EH (cell line): ENCODE data around the gene TAF4B.
"Not testable (repeated sequence)": the region's sequence is repeated elsewhere in the genome, so short reads cannot be mapped to it uniquely, and the experiment has no call there.

ENCODE experiments used
- DNase-seq: peaks from one replicate; pipeline ENCODE4 v3.0.0-alpha.2; 2015; ENCODE audit warnings: low read depth

The TAF4B gene

GRCh38 chr18:26238718-26239117, 12.5 kb downstream of the TAF4B start:
- DNase-seq = not testable (repeated sequence)

- DNase-seq = not testable (repeated sequence)
Measured at GRCh38 chr18:26242392-26242791, 16.1 kb downstream of the TAF4B start.

GRCh38 chr18:26245434-26245833, 19.2 kb downstream of the TAF4B start:
- DNase-seq = not testable (repeated sequence)

GRCh38 chr18:26252411-26252810, 26.2 kb downstream of the TAF4B start:
- DNase-seq = no peak

- DNase-seq = not testable (repeated sequence)
Measured at GRCh38 chr18:26254808-26255207, 28.6 kb downstream of the TAF4B start.

GRCh38 chr18:26255695-26256622, 29.7 kb downstream of the TAF4B start:
- no peak for DNase-seq

GRCh38 chr18:26258711-26259110, 32.5 kb downstream of the TAF4B start:
- no peak for DNase-seq

- not testable (repeated sequence) for DNase-seq
Measured at GRCh38 chr18:26259416-26259815, 33.2 kb downstream of the TAF4B start.

GRCh38 chr18:26262156-26262555, 35.9 kb downstream of the TAF4B start:
- DNase-seq = peak; percentile 1

GRCh38 chr18:26267357-26267930, 41.2 kb downstream of the TAF4B start:
- no peak for DNase-seq

GRCh38 chr18:26268454-26268853, 42.2 kb downstream of the TAF4B start:
- DNase-seq = no peak

GRCh38 chr18:26271917-26272549, 45.8 kb downstream of the TAF4B start:
- no peak for DNase-seq

GRCh38 chr18:26277374-26277773, 51.1 kb downstream of the TAF4B start:
- no peak for DNase-seq

GRCh38 chr18:26279428-26279827, 53.2 kb downstream of the TAF4B start:
- DNase-seq = no peak

- DNase-seq = no peak
Measured at GRCh38 chr18:26286008-26286407, 59.8 kb downstream of the TAF4B start.

- DNase-seq = no peak
Measured at GRCh38 chr18:26287644-26288043, 61.4 kb downstream of the TAF4B start.

- no peak for DNase-seq
Measured at GRCh38 chr18:26290385-26290784, 64.1 kb downstream of the TAF4B start.

GRCh38 chr18:26293982-26294381, 67.7 kb downstream of the TAF4B start:
- DNase-seq = no peak

- DNase-seq = no peak
Measured at GRCh38 chr18:26298107-26298506, 71.9 kb downstream of the TAF4B start.

GRCh38 chr18:26301681-26302080, 75.4 kb downstream of the TAF4B start:
- peak; percentile 10 for DNase-seq

- not testable (repeated sequence) for DNase-seq
Measured at GRCh38 chr18:26303222-26303621, 77.0 kb downstream of the TAF4B start.

- peak; percentile 41 for DNase-seq
Measured at GRCh38 chr18:26304511-26304910, 78.3 kb downstream of the TAF4B start.
